Measurements from ENCODE around the gene ANKH. TPM values are rescaled to one million over a fixed set of nuclear protein-coding genes. Genes with fewer than 3 reads are reported as not detected.
"Not testable (repeated sequence)": the region's sequence is repeated elsewhere in the genome, so short reads cannot be mapped to it uniquely, and the experiment has no call there.

ANKH gene
- 30.9 TPM for total RNA-seq

GRCh38 chr5:14871214-14872069 is at the start of gene ANKH:
Gene ANKH, minus strand, starts transcription at chr5:14871778. Its CDS starts 331 bp downstream, at chr5:14871447.
- H3K36me3 ChIP-seq = no peaks in the 10 kb centered on the region
- intact Hi-C loops (cut with DNase I) = no loop called here
- peak in 1 of 2 donors; percentile 12 for TF ChIP-seq POLR2AphosphoS5 (IDR thresholded peaks at IDR 0.05; ENCODE audit: insufficient read depth in 1 of 2, low read depth in 1 of 2)
- TF ChIP-seq, protein P1, sequence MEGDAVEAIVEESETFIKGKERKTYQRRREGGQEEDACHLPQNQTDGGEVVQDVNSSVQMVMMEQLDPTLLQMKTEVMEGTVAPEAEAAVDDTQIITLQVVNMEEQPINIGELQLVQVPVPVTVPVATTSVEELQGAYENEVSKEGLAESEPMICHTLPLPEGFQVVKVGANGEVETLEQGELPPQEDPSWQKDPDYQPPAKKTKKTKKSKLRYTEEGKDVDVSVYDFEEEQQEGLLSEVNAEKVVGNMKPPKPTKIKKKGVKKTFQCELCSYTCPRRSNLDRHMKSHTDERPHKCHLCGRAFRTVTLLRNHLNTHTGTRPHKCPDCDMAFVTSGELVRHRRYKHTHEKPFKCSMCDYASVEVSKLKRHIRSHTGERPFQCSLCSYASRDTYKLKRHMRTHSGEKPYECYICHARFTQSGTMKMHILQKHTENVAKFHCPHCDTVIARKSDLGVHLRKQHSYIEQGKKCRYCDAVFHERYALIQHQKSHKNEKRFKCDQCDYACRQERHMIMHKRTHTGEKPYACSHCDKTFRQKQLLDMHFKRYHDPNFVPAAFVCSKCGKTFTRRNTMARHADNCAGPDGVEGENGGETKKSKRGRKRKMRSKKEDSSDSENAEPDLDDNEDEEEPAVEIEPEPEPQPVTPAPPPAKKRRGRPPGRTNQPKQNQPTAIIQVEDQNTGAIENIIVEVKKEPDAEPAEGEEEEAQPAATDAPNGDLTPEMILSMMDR (IDR thresholded peaks at IDR 0.05) = no peak
- H3K9me3 ChIP-seq = no peaks in the 10 kb centered on the region
- H3K4me3 ChIP-seq = peak within 1 kb of the TSS; percentile 78 to 90
- peaks cover 16% of the 10 kb centered on the region for H3K4me1 ChIP-seq
- peak within 1 kb of the TSS; percentile 96 for H3K27ac ChIP-seq
- no peak for DNase-seq (ENCODE audit: extremely low spot score in 2 of 2)
- no peaks in the 10 kb centered on the region for H3K27me3 ChIP-seq

DNA sequence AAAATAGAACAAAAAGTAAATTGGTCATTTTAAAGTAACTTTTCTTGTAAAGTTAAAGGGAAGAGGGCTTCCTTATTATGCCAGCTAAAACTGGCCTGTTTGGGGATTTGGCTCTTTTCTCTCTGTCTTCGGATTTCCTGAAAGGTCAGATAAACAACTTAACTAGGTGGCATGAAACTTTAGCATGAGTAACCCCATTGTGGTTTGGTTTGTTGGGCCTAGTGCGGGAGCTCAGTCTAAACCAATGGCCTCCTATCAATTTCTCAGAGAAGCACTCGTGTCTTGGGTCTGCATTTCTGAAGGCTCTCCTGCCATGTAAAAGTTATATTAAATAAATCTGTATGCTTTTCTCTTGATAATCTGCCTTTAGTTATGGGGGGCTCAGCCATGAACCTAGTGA is 48.5 kb upstream of the ANKH start:
- no peak overlapping the region for H3K27ac ChIP-seq
- TF ChIP-seq POLR2AphosphoS5 (IDR thresholded peaks at IDR 0.05; ENCODE audit: insufficient read depth in 1 of 2, low read depth in 1 of 2) (no peak), POLR2A (IDR thresholded peaks at IDR 0.05) (no peak)
- TF ChIP-seq, protein P1 (IDR thresholded peaks at IDR 0.05) = no peak
- no peaks in the 10 kb centered on the region for H3K4me1 ChIP-seq
- no peaks in the 10 kb centered on the region for H3K27me3 ChIP-seq
- intact Hi-C loops (cut with DNase I) = no loop called here
- DNase-seq (ENCODE audit: extremely low spot score in 2 of 2) = no peak
- H3K9me3 ChIP-seq = no peaks in the 10 kb centered on the region
- H3K4me3 ChIP-seq = no peak overlapping the region
- no peaks in the 10 kb centered on the region for H3K36me3 ChIP-seq

GRCh38 chr5:14919106-14919505 is 47.5 kb upstream of the ANKH start:
- H3K27ac ChIP-seq; H3K4me1 ChIP-seq; H3K4me3 ChIP-seq; H3K9me3 ChIP-seq; intact Hi-C loops (cut with DNase I); H3K36me3 ChIP-seq; DNase-seq (ENCODE audit: extremely low spot score in 2 of 2); H3K27me3 ChIP-seq: not testable (repeated sequence)

- intact Hi-C loops (cut with DNase I) = no loop called here
- no peak overlapping the region for H3K4me3 ChIP-seq
- no peaks in the 10 kb centered on the region for H3K27me3 ChIP-seq
- no peaks in the 10 kb centered on the region for H3K36me3 ChIP-seq
- H3K4me1 ChIP-seq = no peaks in the 10 kb centered on the region
- TF ChIP-seq, protein P1 (IDR thresholded peaks at IDR 0.05) = no peak
- TF ChIP-seq POLR2A (IDR thresholded peaks at IDR 0.05) (no peak), POLR2AphosphoS5 (IDR thresholded peaks at IDR 0.05; ENCODE audit: insufficient read depth in 1 of 2, low read depth in 1 of 2) (no peak)
- H3K27ac ChIP-seq = no peak overlapping the region
- no peaks in the 10 kb centered on the region for H3K9me3 ChIP-seq
- DNase-seq (ENCODE audit: extremely low spot score in 2 of 2) = no peak
Observed at GRCh38 chr5:14917719-14918118, 46.1 kb upstream of the ANKH start.

GRCh38 chr5:14915291-14915952 is 43.8 kb upstream of the ANKH start:
- TF ChIP-seq POLR2AphosphoS5 (IDR thresholded peaks at IDR 0.05; ENCODE audit: insufficient read depth in 1 of 2, low read depth in 1 of 2) (no peak), POLR2A (IDR thresholded peaks at IDR 0.05) (no peak)
- TF ChIP-seq, protein P1 (IDR thresholded peaks at IDR 0.05) = no peak
- Histone ChIP-seq H3K4me1 (no peaks in the 10 kb centered on the region), H3K9me3 (no peaks in the 10 kb centered on the region), H3K27ac (no peak overlapping the region), H3K36me3 (no peaks in the 10 kb centered on the region), H3K4me3 (no peak overlapping the region), H3K27me3 (no peaks in the 10 kb centered on the region)
- intact Hi-C loops (cut with DNase I) = no loop called here
- DNase-seq (ENCODE audit: extremely low spot score in 2 of 2) = no peak
